Fibroblast of lung (primary cell): ENCODE results near the gene NUP62.

Experiments used
- EZH2 ChIP-seq: IDR thresholded peaks from 2 replicates; pipeline ENCODE4 v1.5.1; 2012; ENCODE audit warnings: low read length, control low read depth, mild to moderate bottlenecking; ENCODE audit errors: missing control alignments
- TF ChIP-seq, protein P1 (sequence below), 2 donors: IDR thresholded peaks in 1 of 2; conservative IDR thresholded peaks in 1 of 2; 1 replicate in 1 of 2; 2 replicates in 1 of 2; pipeline ENCODE4 v1.5.1; 2011 to 2012; ENCODE audit warnings: low read length in 2 of 2, control low read depth in 1 of 2, inconsistent platforms in 1 of 2, low read depth in 1 of 2, mild to moderate bottlenecking in 1 of 2

- TF ChIP-seq, protein P1, sequence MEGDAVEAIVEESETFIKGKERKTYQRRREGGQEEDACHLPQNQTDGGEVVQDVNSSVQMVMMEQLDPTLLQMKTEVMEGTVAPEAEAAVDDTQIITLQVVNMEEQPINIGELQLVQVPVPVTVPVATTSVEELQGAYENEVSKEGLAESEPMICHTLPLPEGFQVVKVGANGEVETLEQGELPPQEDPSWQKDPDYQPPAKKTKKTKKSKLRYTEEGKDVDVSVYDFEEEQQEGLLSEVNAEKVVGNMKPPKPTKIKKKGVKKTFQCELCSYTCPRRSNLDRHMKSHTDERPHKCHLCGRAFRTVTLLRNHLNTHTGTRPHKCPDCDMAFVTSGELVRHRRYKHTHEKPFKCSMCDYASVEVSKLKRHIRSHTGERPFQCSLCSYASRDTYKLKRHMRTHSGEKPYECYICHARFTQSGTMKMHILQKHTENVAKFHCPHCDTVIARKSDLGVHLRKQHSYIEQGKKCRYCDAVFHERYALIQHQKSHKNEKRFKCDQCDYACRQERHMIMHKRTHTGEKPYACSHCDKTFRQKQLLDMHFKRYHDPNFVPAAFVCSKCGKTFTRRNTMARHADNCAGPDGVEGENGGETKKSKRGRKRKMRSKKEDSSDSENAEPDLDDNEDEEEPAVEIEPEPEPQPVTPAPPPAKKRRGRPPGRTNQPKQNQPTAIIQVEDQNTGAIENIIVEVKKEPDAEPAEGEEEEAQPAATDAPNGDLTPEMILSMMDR (conservative IDR thresholded peaks at IDR 0.05 in 1 of 2, IDR thresholded peaks at IDR 0.05 in 1 of 2; ENCODE audit: low read depth in 1 of 2, low read length in 2 of 2) = no peak
- TF ChIP-seq EZH2 = no peak
These were observed 21.7 kb upstream of the NUP62 start for GRCh38 chr19:49950956-49951526.
